Measurements from ENCODE around the gene CHAMP1. TPM values are rescaled to one million over a fixed set of nuclear protein-coding genes. Genes with fewer than 3 reads are reported as not detected.
"Not testable (repeated sequence)": the region's sequence is repeated elsewhere in the genome, so short reads cannot be mapped to it uniquely, and the experiment has no call there.

Gene CHAMP1
- total and polyA plus RNA-seq, 2 of the 4 experiments (the other 2 are of a cell fraction) = 13.3 to 32.7 TPM

DNA sequence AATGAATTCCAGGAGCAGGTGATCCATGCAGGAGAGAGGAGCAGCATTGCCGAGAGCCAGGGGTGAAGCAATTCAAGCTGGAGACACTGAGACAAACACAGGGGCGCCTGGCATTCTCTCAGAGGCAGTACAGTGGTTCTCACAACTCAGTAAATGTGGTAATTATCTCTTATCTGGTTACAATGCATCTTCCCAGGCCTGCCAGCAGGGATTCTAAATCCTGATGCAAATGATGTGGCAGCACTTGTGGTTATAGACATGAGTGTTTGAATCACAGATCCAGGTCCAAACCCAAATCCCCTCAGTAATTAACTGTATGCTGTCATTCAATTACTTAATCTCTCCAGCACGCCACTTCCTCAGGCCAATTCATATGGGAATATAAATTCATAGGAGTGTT lies 19.6 kb downstream of the CHAMP1 start:
- H3K14ac ChIP-seq (replicated peaks; ENCODE audit: low read depth, low read length); H3K4me2 ChIP-seq (ENCODE audit: low read depth, low read length); H2BK20ac ChIP-seq (ENCODE audit: low read depth, low read length); H3K4me3 ChIP-seq (ENCODE audit: insufficient read depth, low read depth, low read length); BruUV-seq (replicated peaks); H2BK5ac ChIP-seq (ENCODE audit: low read depth, low read length, poor library complexity, severe bottlenecking); DNase-seq; H2AK9ac ChIP-seq (replicated peaks; ENCODE audit: low read depth, low read length, poor library complexity); H3K27ac ChIP-seq (ENCODE audit: insufficient read depth, low read length); H3K27me3 ChIP-seq (ENCODE audit: control insufficient read depth, insufficient read depth, low read length); H4K8ac ChIP-seq (ENCODE audit: low read depth in 2 of 2, low read length in 2 of 2); dilution Hi-C loops (cut with HindIII; ENCODE audit: low sequenced_read_pairs, unreplicated experiment); intact Hi-C loops (cut with micrococcal nuclease); H3K9me1 ChIP-seq (ENCODE audit: insufficient read depth, low read length); CTCF ChIA-PET; H2BK120ac ChIP-seq (ENCODE audit: low read depth, low read length); H2AK5ac ChIP-seq (ENCODE audit: low read depth, low read length); H3K9me3 ChIP-seq (ENCODE audit: control insufficient read depth, insufficient read depth, low read length); POLR2A ChIA-PET (ENCODE audit: unreplicated experiment); H3K36me3 ChIP-seq (ENCODE audit: control insufficient read depth, insufficient read depth, low read length); H4K20me1 ChIP-seq (ENCODE audit: insufficient read depth, low read length); H3K4me1 ChIP-seq (ENCODE audit: control insufficient read depth, insufficient read depth, low read length); H4K5ac ChIP-seq (ENCODE audit: low read depth, low read length); H3K4ac ChIP-seq (ENCODE audit: low read depth, low read length); H2BK15ac ChIP-seq (ENCODE audit: low read depth, low read length); in situ Hi-C loops (cut with MboI; ENCODE audit: low sequenced_read_pairs); ATAC-seq (ENCODE audit: low read depth); H2AFZ ChIP-seq (replicated peaks; ENCODE audit: low read length, poor library complexity); H3K18ac ChIP-seq (ENCODE audit: low read depth, low read length); H3K9ac ChIP-seq (ENCODE audit: low read depth, low read length); H4K91ac ChIP-seq (ENCODE audit: insufficient read depth, low read depth, low read length); H3K56ac ChIP-seq (ENCODE audit: extremely low read depth, insufficient read depth, low read length); H3K23ac ChIP-seq (ENCODE audit: low read depth, low read length); H3K79me1 ChIP-seq (ENCODE audit: low read depth in 1 of 2, low read length in 2 of 2): not testable (repeated sequence)
- 60% methylated on average over 1 of the region's 3 CpGs; no CpG with 5 or more reads in 1 of the 2 experiments for WGBS, 2 experiments (ENCODE audit: extremely low coverage in 2 of 2, insufficient read length in 1 of 2)

All from IMR-90 (cell line).